ENCODE data around the gene KIF6. TPM values are rescaled to one million over a fixed set of nuclear protein-coding genes. Genes with fewer than 3 reads are reported as not detected.

KIF6 gene
- total RNA-seq, 4 donors from 2014 or later = 0.40 to 1.3 (median 0.80) TPM

- Histone ChIP-seq H3K27ac (no peak overlapping the region), H3K9me3 (no peaks in the 10 kb centered on the region), H3K27me3 (no peaks in the 10 kb centered on the region), H3K36me3 (no peaks in the 10 kb centered on the region), H3K4me1 (no peaks in the 10 kb centered on the region), H3K4me3 (replicated peaks in 1 of 3) (no peak overlapping the region)
- WGBS, 2 donors = 86 to 95% methylated on average over 3 of the region's 3 CpGs
- intact Hi-C loops (cut with DNase I) = no loop called here
- TF ChIP-seq CTCF (IDR thresholded peaks at IDR 0.05) = no peak
- no peak for TF ChIP-seq POLR2A (IDR thresholded peaks at IDR 0.05)
- no peak for DNase-seq
Observed at GRCh38 chr6:39400026-39400425, 325.2 kb downstream of the KIF6 start.

GRCh38 chr6:39396854-39397253 is 328.4 kb downstream of the KIF6 start:
- no peaks in the 10 kb centered on the region for H3K36me3 ChIP-seq
- no peaks in the 10 kb centered on the region for H3K4me1 ChIP-seq
- H3K27ac ChIP-seq = no peak overlapping the region
- intact Hi-C loops (cut with DNase I) = no loop called here
- no peaks in the 10 kb centered on the region for H3K27me3 ChIP-seq
- no peak overlapping the region for H3K4me3 ChIP-seq (replicated peaks in 1 of 3)
- no peaks in the 10 kb centered on the region for H3K9me3 ChIP-seq
- DNase-seq = no peak
- 82 to 87% methylated on average over 5 of the region's 5 CpGs for WGBS, 2 donors
- no peak for TF ChIP-seq CTCF (IDR thresholded peaks at IDR 0.05)
- no peak for TF ChIP-seq POLR2A (IDR thresholded peaks at IDR 0.05)

- Histone ChIP-seq H3K4me3 (replicated peaks in 1 of 3) (no peak overlapping the region), H3K27ac (no peak overlapping the region), H3K36me3 (no peaks in the 10 kb centered on the region), H3K4me1 (no peaks in the 10 kb centered on the region), H3K27me3 (no peaks in the 10 kb centered on the region), H3K9me3 (no peaks in the 10 kb centered on the region)
- WGBS, 2 donors = 61 to 69% methylated on average over 5 of the region's 5 CpGs
- intact Hi-C loops (cut with DNase I) = no loop called here
- no peak for DNase-seq
- TF ChIP-seq POLR2A (IDR thresholded peaks at IDR 0.05) (no peak), CTCF (IDR thresholded peaks at IDR 0.05) (no peak)
Observed at GRCh38 chr6:39393075-39393474, 332.1 kb downstream of the KIF6 start.

- intact Hi-C loops (cut with DNase I) = no loop called here
Observed at GRCh38 chr6:39391182-39391581, 334.0 kb downstream of the KIF6 start.

GRCh38 chr6:39389484-39389767 is 335.8 kb downstream of the KIF6 start:
- Histone ChIP-seq H3K36me3 (no peaks in the 10 kb centered on the region), H3K9me3 (no peaks in the 10 kb centered on the region), H3K4me1 (no peaks in the 10 kb centered on the region), H3K27ac (no peak overlapping the region), H3K4me3 (replicated peaks in 1 of 3) (no peak overlapping the region), H3K27me3 (no peaks in the 10 kb centered on the region)
- TF ChIP-seq POLR2A (IDR thresholded peaks at IDR 0.05) (no peak), CTCF (IDR thresholded peaks at IDR 0.05) (no peak)
- 50 to 75% methylated on average over 3 of the region's 3 CpGs for WGBS, 2 donors
- intact Hi-C loops (cut with DNase I) = no loop called here
- no peak for DNase-seq

More at GRCh38 chr6:39391182-39391581, 334.0 kb downstream of the KIF6 start:
- no peak overlapping the region for H3K4me3 ChIP-seq (replicated peaks in 1 of 3)
- no peak for TF ChIP-seq POLR2A (IDR thresholded peaks at IDR 0.05)
- no peak for TF ChIP-seq CTCF (IDR thresholded peaks at IDR 0.05)
- no peak for DNase-seq
- no peaks in the 10 kb centered on the region for H3K27me3 ChIP-seq
- no peaks in the 10 kb centered on the region for H3K9me3 ChIP-seq
- H3K36me3 ChIP-seq = no peaks in the 10 kb centered on the region
- H3K27ac ChIP-seq = no peak overlapping the region
- WGBS, 2 donors = 90 to 97% methylated on average over 8 of the region's 8 CpGs
- no peaks in the 10 kb centered on the region for H3K4me1 ChIP-seq
